CD14-positive monocyte (primary cell): Measurements from ENCODE around the gene SLC22A31. TPM values are rescaled to one million over a fixed set of nuclear protein-coding genes. Genes with fewer than 3 reads are reported as not detected.

ENCODE experiments used
- DNase-seq, 3 donors: peaks; one replicate each; pipeline ENCODE4 v3.0.0-alpha.2; 2011 to 2022
- H2AFZ ChIP-seq: 2 replicates; pipeline ENCODE4 v1.6.0; 2012; ENCODE audit warnings: mild to moderate bottlenecking, low read depth, low read length, inconsistent platforms; ENCODE audit not compliant: insufficient read depth, poor library complexity, severe bottlenecking
- H3K27ac ChIP-seq, 2 donors: 1 replicate in 1 of 2; 2 replicates in 1 of 2; pipeline ENCODE4 v1.5.1; 2012 to 2013; ENCODE audit warnings: low read length in 2 of 2, control low read depth in 1 of 2, inconsistent platforms in 1 of 2, low read depth in 1 of 2, mild to moderate bottlenecking in 1 of 2
- H3K27me3 ChIP-seq, 2 donors: one replicate each; pipeline versions ENCODE4 v1.6.0 to v1.6.1; 2011 to 2013; ENCODE audit warnings: low read length in 2 of 2; ENCODE audit not compliant: control insufficient read depth in 2 of 2, insufficient read depth in 2 of 2
- H3K36me3 ChIP-seq, 2 donors: replicated peaks in 1 of 2; 1 replicate in 1 of 2; 2 replicates in 1 of 2; pipeline versions ENCODE4 v1.5.1 to v1.6.1; 2012 to 2013; ENCODE audit warnings: low read length in 2 of 2, control low read depth in 1 of 2, inconsistent platforms in 1 of 2, mild to moderate bottlenecking in 1 of 2; ENCODE audit not compliant: insufficient read depth in 2 of 2, control insufficient read depth in 1 of 2
- H3K4me1 ChIP-seq, 2 donors: 1 replicate in 1 of 2; 2 replicates in 1 of 2; pipeline versions ENCODE4 v1.5.1 to v1.6.1; 2012 to 2013; ENCODE audit warnings: low read length in 2 of 2, control low read depth in 1 of 2, inconsistent platforms in 1 of 2, mild to moderate bottlenecking in 1 of 2, moderate library complexity in 1 of 2; ENCODE audit not compliant: insufficient read depth in 2 of 2, control insufficient read depth in 1 of 2
- H3K4me2 ChIP-seq: replicated peaks from 2 replicates; pipeline ENCODE3; 2012; ENCODE audit warnings: low read length, moderate library complexity, mild to moderate bottlenecking; ENCODE audit not compliant: poor library complexity, severe bottlenecking; ENCODE audit errors: extremely low read depth
- H3K4me3 ChIP-seq, 3 experiments: fragments of 200-600 bp in 1 of 3; sonication (generic) in 1 of 3; replicated peaks in 1 of 3; 1 replicate in 2 of 3; 2 replicates in 1 of 3; pipeline ENCODE4 v1.5.1; 2011 to 2013; ENCODE audit warnings: low read length in 3 of 3, mild to moderate bottlenecking in 3 of 3, control low read depth in 2 of 3, low read depth in 2 of 3, inconsistent platforms in 1 of 3, moderate library complexity in 1 of 3
- H3K79me2 ChIP-seq: 2 replicates; pipeline ENCODE4 v1.6.0; 2012; ENCODE audit warnings: mild to moderate bottlenecking, control low read depth, inconsistent platforms, low read length, moderate library complexity; ENCODE audit not compliant: insufficient read depth
- H3K9ac ChIP-seq: 2 replicates; pipeline ENCODE4 v1.6.0; 2017; ENCODE audit warnings: low read length, mild to moderate bottlenecking; ENCODE audit not compliant: insufficient read depth, poor library complexity, severe bottlenecking
- H3K9me3 ChIP-seq, 2 donors: replicated peaks in 1 of 2; 1 replicate in 1 of 2; 2 replicates in 1 of 2; pipeline versions ENCODE4 v1.5.1 to v1.6.1; 2012 to 2013; ENCODE audit warnings: low read length in 2 of 2, control low read depth in 1 of 2; ENCODE audit not compliant: control insufficient read depth in 1 of 2, insufficient read depth in 1 of 2
- H4K20me1 ChIP-seq: 2 replicates; pipeline ENCODE4 v1.6.0; 2012; ENCODE audit warnings: mild to moderate bottlenecking, low read length, control low read depth, moderate library complexity; ENCODE audit not compliant: insufficient read depth
- H3K27ac Mint-ChIP-seq, 7 donors: one replicate each; pipeline ENCODE4 v1.8.0; 2020; ENCODE audit warnings: mild to moderate bottlenecking in 7 of 7, mixed read lengths in 7 of 7, moderate library complexity in 6 of 7, inconsistent platforms in 2 of 7
- H3K27me3 Mint-ChIP-seq, 3 donors: one replicate each; pipeline ENCODE4 v1.8.0; 2021 to 2022; ENCODE audit warnings: low read depth in 3 of 3, mild to moderate bottlenecking in 3 of 3, mixed read lengths in 3 of 3, moderate library complexity in 3 of 3, inconsistent platforms in 1 of 3
- H3K36me3 Mint-ChIP-seq, 2 donors: one replicate each; pipeline ENCODE4 v1.8.0; 2020; ENCODE audit warnings: mixed read lengths in 2 of 2, inconsistent platforms in 1 of 2, mild to moderate bottlenecking in 1 of 2
- H3K4me1 Mint-ChIP-seq: one replicate; pipeline ENCODE4 v1.8.0; 2020; ENCODE audit warnings: mild to moderate bottlenecking, mixed read lengths
- H3K4me3 Mint-ChIP-seq, 2 donors: one replicate each; pipeline ENCODE4 v1.8.0; 2020; ENCODE audit warnings: mild to moderate bottlenecking in 2 of 2, mixed read lengths in 2 of 2, moderate library complexity in 1 of 2
- H3K9me3 Mint-ChIP-seq, 7 donors: one replicate each; pipeline ENCODE4 v1.8.0; 2020 to 2022; ENCODE audit warnings: mixed read lengths in 7 of 7, mild to moderate bottlenecking in 6 of 7, moderate library complexity in 6 of 7, inconsistent platforms in 2 of 7
- CTCF ChIP-seq: fragments of 200-600 bp; IDR thresholded peaks from one replicate; pipeline ENCODE4 v1.8.0; 2022; ENCODE audit warnings: antibody characterized with exemption, mild to moderate bottlenecking
- whole genome bisulfite sequencing: methylation state at CpG from one replicate; pipeline ENCODE4 v1.1.5; 2013; ENCODE audit warnings: missing lambda C conversion rate; ENCODE audit not compliant: insufficient coverage; 5-methylcytosine and 5-hydroxymethylcytosine counted together
- intact Hi-C, 2 donors: fragments of 100-400 bp; cut with micrococcal nuclease; formaldehyde crosslinking; loops; one replicate each; pipeline versions ENCODE4 v1.15.0 to v1.15.1; 2023
- polyA plus RNA-seq, 3 donors: library from polyadenylated mRNA; depleted of rRNA in 1 of 3; unstranded in 2 of 3; stranded (reverse) in 1 of 3; fragments of 300-500 nt in 2 of 3; fragments of >200 nt in 1 of 3; fragmentation: Illumina TruSeq in 2 of 3; gene quantifications; 1 replicate in 2 of 3; 2 replicates in 1 of 3; pipeline ENCODE4 v1.2.3, GENCODE V29; 2012 to 2021

SLC22A31 gene
- polyA plus RNA-seq, 3 donors = 0.29 TPM; not detected in 2

GRCh38 chr16:89146211-89147005 is 53.9 kb downstream of the SLC22A31 start:
- no peak for DNase-seq
- intact Hi-C loops = no loop called here
- TF ChIP-seq CTCF = no peak
- no peaks in the 10 kb centered on the region for H3K27me3 ChIP-seq
- H2AFZ ChIP-seq = no peak overlapping the region
- Mint-ChIP-seq H3K27ac (peak overlapping the region in 2 of 7 donors; percentile 53 to 54), H3K4me3 (no peak overlapping the region), H3K4me1 (no peaks in the 10 kb centered on the region), H3K36me3 (peaks cover 62 to 87% of the 10 kb centered on the region in 2 donors), H3K9me3 (peaks cover 6 to 30% (median 22%) of the 10 kb centered on the region in 7 donors), H3K27me3 (peaks cover 0 to 1% (median 0%) of the 10 kb centered on the region in 3 donors)
- H3K36me3 ChIP-seq = peaks cover 59 to 93% of the 10 kb centered on the region in 2 donors
- H3K9me3 ChIP-seq = peaks cover 0 to 32% of the 10 kb centered on the region in 2 donors
- no peak overlapping the region for H3K4me2 ChIP-seq
- H3K79me2 ChIP-seq = no peaks in the 10 kb centered on the region
- 96% methylated on average over 19 of the region's 21 CpGs for WGBS
- H3K27ac ChIP-seq = no peak overlapping the region
- no peaks in the 10 kb centered on the region for H3K4me1 ChIP-seq
- H3K9ac ChIP-seq = no peak overlapping the region
- H3K4me3 ChIP-seq = no peak overlapping the region
- peaks cover 10% of the 10 kb centered on the region for H4K20me1 ChIP-seq

Other genes with a start within 250 kb of the SLC22A31 start
- 10 to 100 TPM in 1 of 3 donors, 1 to 10 TPM in 2; 5.3 to 32.2 (median 6.2) TPM for gene CBFA2T3, start 223.3 kb downstream of the SLC22A31 start, polyA plus RNA-seq
- gene ACSF3, start 106.7 kb downstream of the SLC22A31 start, polyA plus RNA-seq = 10 to 100 TPM; 23.5 to 26.7 (median 26.4) TPM
- not detected for gene CDH15, start 28.8 kb downstream of the SLC22A31 start, polyA plus RNA-seq
- gene ZNF778, start 17.2 kb upstream of the SLC22A31 start, polyA plus RNA-seq = 1 to 10 TPM in 1 of 3 donors, under 1 TPM in 2; 0.51 to 9.0 (median 0.60) TPM